GM19035 (cell line): ENCODE data around the gene GATB.
"Not testable (repeated sequence)": the region's sequence is repeated elsewhere in the genome, so short reads cannot be mapped to it uniquely, and the experiment has no call there.

ENCODE experiments used
- ATAC-seq: cut with Tn5 transposase; IDR thresholded peaks from one replicate; pipeline ENCODE4 v1.9.1; 2021; ENCODE audit not compliant: unreplicated experiment

Gene GATB

GRCh38 chr4:151736852-151737251 lies 24.0 kb downstream of the GATB start:
- not testable (repeated sequence) for ATAC-seq

GRCh38 chr4:151736361-151736760 lies 24.4 kb downstream of the GATB start:
- no peak for ATAC-seq

- ATAC-seq, result not testable (repeated sequence)
Observed at GRCh38 chr4:151731670-151732069, 29.1 kb downstream of the GATB start.

- no peak for ATAC-seq
Observed at GRCh38 chr4:151729731-151730559, 30.9 kb downstream of the GATB start.

- no peak for ATAC-seq
Observed at GRCh38 chr4:151728679-151729078, 32.1 kb downstream of the GATB start.

GRCh38 chr4:151728006-151728405 lies 32.8 kb downstream of the GATB start:
- ATAC-seq, result no peak

- no peak for ATAC-seq
Observed at GRCh38 chr4:151727365-151727764, 33.4 kb downstream of the GATB start.

GRCh38 chr4:151725087-151725486 lies 35.7 kb downstream of the GATB start:
- ATAC-seq, result no peak

GRCh38 chr4:151721916-151722315 lies 38.9 kb downstream of the GATB start:
- no peak for ATAC-seq

GRCh38 chr4:151721466-151721865 lies 39.3 kb downstream of the GATB start:
- no peak for ATAC-seq

- no peak for ATAC-seq
Observed at GRCh38 chr4:151719956-151720334, 40.9 kb downstream of the GATB start.

- no peak for ATAC-seq
Observed at GRCh38 chr4:151718984-151719955, 41.5 kb downstream of the GATB start.

GRCh38 chr4:151717909-151718628 lies 42.7 kb downstream of the GATB start:
- peak; percentile 53 for ATAC-seq

GRCh38 chr4:151717314-151717713 lies 43.5 kb downstream of the GATB start:
- ATAC-seq, result no peak

- no peak for ATAC-seq
Observed at GRCh38 chr4:151716324-151716723, 44.5 kb downstream of the GATB start.

GRCh38 chr4:151715881-151716280 lies 44.9 kb downstream of the GATB start:
- ATAC-seq, result no peak

- no peak for ATAC-seq
Observed at GRCh38 chr4:151712777-151713176, 48.0 kb downstream of the GATB start.

GRCh38 chr4:151711646-151712045 lies 49.2 kb downstream of the GATB start:
- no peak for ATAC-seq

GRCh38 chr4:151709587-151709986 lies 51.2 kb downstream of the GATB start:
- ATAC-seq, result no peak

GRCh38 chr4:151709071-151709470 lies 51.7 kb downstream of the GATB start:
- ATAC-seq, result no peak

GRCh38 chr4:151708100-151708499 lies 52.7 kb downstream of the GATB start:
- no peak for ATAC-seq
